ENCODE measurements around the gene GALNT2.

DNA sequence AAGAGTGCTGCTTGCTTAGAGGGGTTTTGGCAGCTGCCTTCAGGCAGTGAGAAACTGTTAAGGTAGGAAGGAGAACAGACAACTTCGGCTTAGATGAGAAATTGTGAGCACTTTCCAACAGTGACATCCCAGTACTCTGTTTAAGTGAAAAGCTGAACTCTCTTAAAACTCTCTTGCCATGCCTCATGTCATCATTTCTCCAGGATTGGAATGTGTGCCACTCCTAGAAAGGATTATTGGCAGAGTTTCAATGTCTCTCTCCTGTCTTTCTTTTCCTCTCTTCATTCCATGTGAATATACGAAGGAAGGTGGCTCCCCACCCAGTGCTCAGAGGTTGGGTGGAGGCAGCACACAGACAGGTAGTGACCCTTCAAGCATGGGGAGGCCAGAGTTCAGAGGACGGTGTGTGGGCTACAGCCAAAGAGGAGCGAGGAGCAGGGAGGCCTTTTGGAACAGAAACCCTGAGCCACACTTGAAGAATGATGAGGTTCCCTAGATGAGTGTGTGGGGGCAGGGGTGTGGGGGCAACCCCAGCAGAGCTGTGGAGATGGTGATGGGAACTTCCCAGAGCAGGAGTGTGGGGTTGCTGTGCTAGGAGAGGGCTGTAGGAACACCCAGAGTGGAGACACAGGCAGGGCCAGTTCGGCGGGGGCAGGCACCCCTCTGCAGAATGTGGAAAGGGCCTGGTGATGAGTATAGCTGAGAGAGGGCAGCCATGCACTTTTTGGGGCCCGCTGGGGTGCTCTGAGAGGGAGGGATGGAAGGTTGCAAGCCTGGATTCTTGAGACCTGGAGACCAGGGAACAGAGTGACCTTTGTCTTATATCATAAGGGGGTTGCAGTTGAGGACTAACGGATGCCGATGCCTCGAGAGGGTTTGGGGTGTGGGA lies 58.8 kb downstream of the GALNT2 start:
- TF ChIP-seq, protein P1, sequence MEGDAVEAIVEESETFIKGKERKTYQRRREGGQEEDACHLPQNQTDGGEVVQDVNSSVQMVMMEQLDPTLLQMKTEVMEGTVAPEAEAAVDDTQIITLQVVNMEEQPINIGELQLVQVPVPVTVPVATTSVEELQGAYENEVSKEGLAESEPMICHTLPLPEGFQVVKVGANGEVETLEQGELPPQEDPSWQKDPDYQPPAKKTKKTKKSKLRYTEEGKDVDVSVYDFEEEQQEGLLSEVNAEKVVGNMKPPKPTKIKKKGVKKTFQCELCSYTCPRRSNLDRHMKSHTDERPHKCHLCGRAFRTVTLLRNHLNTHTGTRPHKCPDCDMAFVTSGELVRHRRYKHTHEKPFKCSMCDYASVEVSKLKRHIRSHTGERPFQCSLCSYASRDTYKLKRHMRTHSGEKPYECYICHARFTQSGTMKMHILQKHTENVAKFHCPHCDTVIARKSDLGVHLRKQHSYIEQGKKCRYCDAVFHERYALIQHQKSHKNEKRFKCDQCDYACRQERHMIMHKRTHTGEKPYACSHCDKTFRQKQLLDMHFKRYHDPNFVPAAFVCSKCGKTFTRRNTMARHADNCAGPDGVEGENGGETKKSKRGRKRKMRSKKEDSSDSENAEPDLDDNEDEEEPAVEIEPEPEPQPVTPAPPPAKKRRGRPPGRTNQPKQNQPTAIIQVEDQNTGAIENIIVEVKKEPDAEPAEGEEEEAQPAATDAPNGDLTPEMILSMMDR (IDR thresholded peaks at IDR 0.05; ENCODE audit: insufficient read depth, low read length, poor library complexity, severe bottlenecking), result no peak
- TF ChIP-seq EZH2phosphoT487 (conservative IDR thresholded peaks at IDR 0.05; ENCODE audit: low read length), result no peak
